ENCODE data around the gene CDH4. TPM values are rescaled to one million over a fixed set of nuclear protein-coding genes. Genes with fewer than 3 reads are reported as not detected.

CDH4 gene
- total RNA-seq, 6 donors from 2014 or later: 0.20 to 1.0 (median 0.40) TPM; not detected in 1

DNA sequence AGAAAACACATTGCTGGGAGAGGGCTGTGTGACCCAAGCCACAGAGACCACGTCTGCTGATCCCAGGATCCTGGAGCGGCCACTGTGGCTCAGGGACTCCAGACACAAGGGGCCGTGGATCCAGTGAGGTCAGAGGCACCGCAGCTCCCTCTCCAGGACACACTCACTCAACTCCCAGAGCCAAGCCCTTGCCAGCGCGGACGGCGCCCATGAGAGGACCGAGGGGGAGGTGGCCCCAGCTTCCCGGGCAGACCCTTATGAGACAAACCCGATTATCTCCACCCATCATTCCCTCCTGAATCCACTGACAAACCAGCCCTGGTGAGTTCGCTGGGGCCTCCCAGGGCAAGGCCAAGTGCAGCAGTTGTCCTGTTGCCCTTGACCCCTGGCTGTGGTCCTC is 612.4 kb downstream of the CDH4 start:
- WGBS, 2 donors: 75 to 79% methylated on average over 8 to 12 of the region's 12 CpGs
- Histone ChIP-seq H3K9me3 (peaks cover 0 to 15% (median 0%) of the 10 kb centered on the region in 4 donors), H3K4me1 (no peaks in the 10 kb centered on the region), H3K27ac (no peak overlapping the region), H3K27me3 (no peaks in the 10 kb centered on the region), H3K4me3 (no peak overlapping the region), H3K36me3 (no peaks in the 10 kb centered on the region)
- TF ChIP-seq EP300 (IDR thresholded peaks at IDR 0.05) (no peak), POLR2A (IDR thresholded peaks at IDR 0.05) (no peak), POLR2AphosphoS5 (IDR thresholded peaks at IDR 0.05) (no peak)
- TF ChIP-seq, protein P1, sequence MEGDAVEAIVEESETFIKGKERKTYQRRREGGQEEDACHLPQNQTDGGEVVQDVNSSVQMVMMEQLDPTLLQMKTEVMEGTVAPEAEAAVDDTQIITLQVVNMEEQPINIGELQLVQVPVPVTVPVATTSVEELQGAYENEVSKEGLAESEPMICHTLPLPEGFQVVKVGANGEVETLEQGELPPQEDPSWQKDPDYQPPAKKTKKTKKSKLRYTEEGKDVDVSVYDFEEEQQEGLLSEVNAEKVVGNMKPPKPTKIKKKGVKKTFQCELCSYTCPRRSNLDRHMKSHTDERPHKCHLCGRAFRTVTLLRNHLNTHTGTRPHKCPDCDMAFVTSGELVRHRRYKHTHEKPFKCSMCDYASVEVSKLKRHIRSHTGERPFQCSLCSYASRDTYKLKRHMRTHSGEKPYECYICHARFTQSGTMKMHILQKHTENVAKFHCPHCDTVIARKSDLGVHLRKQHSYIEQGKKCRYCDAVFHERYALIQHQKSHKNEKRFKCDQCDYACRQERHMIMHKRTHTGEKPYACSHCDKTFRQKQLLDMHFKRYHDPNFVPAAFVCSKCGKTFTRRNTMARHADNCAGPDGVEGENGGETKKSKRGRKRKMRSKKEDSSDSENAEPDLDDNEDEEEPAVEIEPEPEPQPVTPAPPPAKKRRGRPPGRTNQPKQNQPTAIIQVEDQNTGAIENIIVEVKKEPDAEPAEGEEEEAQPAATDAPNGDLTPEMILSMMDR (IDR thresholded peaks at IDR 0.05): no peak
- peak in 1 of 2 donors; percentile 79 for DNase-seq
- no peak for ATAC-seq (ENCODE audit: low FRiP score in 2 of 2)

DNA sequence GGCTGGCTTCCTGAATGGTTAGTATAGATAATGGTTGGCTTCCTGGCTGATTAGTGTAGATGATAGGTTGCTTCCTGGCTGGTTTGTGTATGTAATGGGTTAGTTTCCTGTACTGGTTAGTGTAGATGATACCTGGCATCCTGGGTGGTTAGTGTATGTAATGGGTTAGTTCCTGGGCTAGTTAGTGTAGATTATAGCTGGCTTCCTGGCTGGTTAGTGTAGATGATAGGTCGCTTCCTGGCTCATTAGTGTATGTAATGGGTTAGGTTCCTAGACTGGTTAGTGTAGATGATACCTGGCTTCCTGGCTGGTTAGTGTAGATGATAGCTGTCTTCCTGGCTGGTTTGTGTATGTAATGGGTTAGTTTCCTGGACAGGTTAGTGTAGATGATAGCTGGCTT is 613.3 kb downstream of the CDH4 start:
- TF ChIP-seq EP300 (IDR thresholded peaks at IDR 0.05) (no peak), POLR2AphosphoS5 (IDR thresholded peaks at IDR 0.05) (no peak), POLR2A (IDR thresholded peaks at IDR 0.05) (no peak)
- TF ChIP-seq, protein P1 (IDR thresholded peaks at IDR 0.05): no peak
- DNase-seq: no peak
- Histone ChIP-seq H3K27me3 (no peaks in the 10 kb centered on the region), H3K9me3 (peaks cover 0 to 15% (median 0%) of the 10 kb centered on the region in 4 donors), H3K27ac (no peak overlapping the region), H3K4me1 (no peaks in the 10 kb centered on the region), H3K4me3 (no peak overlapping the region), H3K36me3 (no peaks in the 10 kb centered on the region)
- ATAC-seq (ENCODE audit: low FRiP score in 2 of 2): no peak
- WGBS, 2 donors: 77 to 83% methylated on average over 1 of the region's 1 CpG

DNA sequence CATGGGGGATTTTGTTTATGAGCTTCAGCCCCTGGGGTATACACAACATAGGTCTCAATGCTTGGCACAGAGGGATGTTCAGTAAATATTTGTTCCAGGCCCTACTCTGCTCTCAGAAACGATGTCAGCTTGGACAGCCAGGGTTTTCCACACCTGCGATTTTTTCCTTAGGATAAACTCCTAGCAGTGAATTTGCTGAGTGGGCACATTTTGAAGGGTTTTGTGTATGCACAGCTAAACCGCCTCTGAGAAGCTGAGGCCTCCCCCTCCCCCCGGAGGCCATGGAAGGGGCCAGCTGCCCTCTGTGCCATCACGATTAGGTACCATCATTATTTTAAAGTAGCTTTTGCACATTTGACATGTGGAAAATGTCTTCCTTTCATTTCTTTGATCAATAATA is 614.1 kb downstream of the CDH4 start:
- no peaks in the 10 kb centered on the region for H3K36me3 ChIP-seq

DNA sequence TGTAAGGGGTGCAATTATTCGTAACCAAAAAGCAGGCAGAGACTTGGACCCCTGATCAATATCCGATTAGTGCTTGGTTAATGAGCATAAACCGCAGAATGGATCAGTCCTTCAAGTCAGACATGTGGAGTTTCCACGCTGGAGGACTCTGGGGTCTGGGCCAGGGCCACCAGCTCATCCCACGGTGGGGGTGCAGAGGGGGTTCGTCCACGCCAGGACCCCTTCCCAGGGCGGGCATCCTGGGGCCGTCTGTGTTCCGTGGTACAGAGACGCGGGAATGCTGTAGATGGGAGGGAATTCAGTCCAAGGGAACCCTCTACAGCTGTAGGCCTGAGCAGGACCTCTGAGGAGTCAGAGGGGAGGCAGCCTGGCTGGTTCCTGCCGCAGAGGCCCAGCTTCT is 615.9 kb downstream of the CDH4 start:
- DNase-seq: peak in 1 of 2 donors; percentile 44
- 84 to 94% methylated on average over 11 to 13 of the region's 13 CpGs for WGBS, 2 donors
- H3K4me1 ChIP-seq: no peaks in the 10 kb centered on the region

More for the DNA sequence above, 614.1 kb downstream of the CDH4 start:
- 61 to 68% methylated on average over 5 of the region's 5 CpGs for WGBS, 2 donors
- no peaks in the 10 kb centered on the region for H3K27me3 ChIP-seq
- TF ChIP-seq EP300 (IDR thresholded peaks at IDR 0.05): no peak
- TF ChIP-seq POLR2A (IDR thresholded peaks at IDR 0.05): no peak
- TF ChIP-seq, protein P1 (IDR thresholded peaks at IDR 0.05): no peak
- TF ChIP-seq POLR2AphosphoS5 (IDR thresholded peaks at IDR 0.05): no peak
- H3K9me3 ChIP-seq: peaks cover 0 to 15% (median 0%) of the 10 kb centered on the region in 4 donors
- no peak overlapping the region for H3K4me3 ChIP-seq
- peak in 1 of 2 donors; percentile 32 for DNase-seq
- ATAC-seq (ENCODE audit: low FRiP score in 2 of 2): no peak
- H3K4me1 ChIP-seq: no peaks in the 10 kb centered on the region
- no peak overlapping the region for H3K27ac ChIP-seq

More for the DNA sequence above, 615.9 kb downstream of the CDH4 start:
- no peak for TF ChIP-seq EP300 (IDR thresholded peaks at IDR 0.05)
- TF ChIP-seq, protein P1 (IDR thresholded peaks at IDR 0.05): no peak
- no peak for TF ChIP-seq POLR2AphosphoS5 (IDR thresholded peaks at IDR 0.05)
- TF ChIP-seq POLR2A (IDR thresholded peaks at IDR 0.05): no peak
- Histone ChIP-seq H3K36me3 (no peaks in the 10 kb centered on the region), H3K4me3 (no peak overlapping the region), H3K27me3 (no peaks in the 10 kb centered on the region), H3K9me3 (peaks cover 0 to 15% (median 0%) of the 10 kb centered on the region in 4 donors), H3K27ac (no peak overlapping the region)
- ATAC-seq (ENCODE audit: low FRiP score in 2 of 2): no peak

Measured in upper lobe of left lung (tissue), 6 donors.